GM12874 (cell line): ENCODE data around the gene ANKRD11.

Experiments used
- CTCF ChIP-seq: IDR thresholded peaks from 2 replicates; pipeline ENCODE4 v1.5.1; 2011; ENCODE audit warnings: low read depth, mild to moderate bottlenecking, control low read depth, low read length, moderate library complexity; ENCODE audit not compliant: insufficient read depth

ANKRD11 gene

GRCh38 chr16:89388536-89388935, 101.8 kb downstream of the ANKRD11 start:
- TF ChIP-seq CTCF, result no peak

GRCh38 chr16:89386306-89387185, 103.8 kb downstream of the ANKRD11 start:
- TF ChIP-seq CTCF, result no peak

- TF ChIP-seq CTCF, result no peak
Observed at GRCh38 chr16:89385712-89386111, 104.6 kb downstream of the ANKRD11 start.

- no peak for TF ChIP-seq CTCF
Observed at GRCh38 chr16:89384282-89384681, 106.1 kb downstream of the ANKRD11 start.

GRCh38 chr16:89383095-89384003, 107.0 kb downstream of the ANKRD11 start:
- TF ChIP-seq CTCF, result no peak

- TF ChIP-seq CTCF, result no peak
Observed at GRCh38 chr16:89381788-89382187, 108.6 kb downstream of the ANKRD11 start.

GRCh38 chr16:89380681-89381080, 109.7 kb downstream of the ANKRD11 start:
- TF ChIP-seq CTCF, result no peak
